ENCODE measurements around the gene KRTAP12-1.
"Not testable (repeated sequence)": the region's sequence is repeated elsewhere in the genome, so short reads cannot be mapped to it uniquely, and the experiment has no call there.

KRTAP12-1 gene

DNA sequence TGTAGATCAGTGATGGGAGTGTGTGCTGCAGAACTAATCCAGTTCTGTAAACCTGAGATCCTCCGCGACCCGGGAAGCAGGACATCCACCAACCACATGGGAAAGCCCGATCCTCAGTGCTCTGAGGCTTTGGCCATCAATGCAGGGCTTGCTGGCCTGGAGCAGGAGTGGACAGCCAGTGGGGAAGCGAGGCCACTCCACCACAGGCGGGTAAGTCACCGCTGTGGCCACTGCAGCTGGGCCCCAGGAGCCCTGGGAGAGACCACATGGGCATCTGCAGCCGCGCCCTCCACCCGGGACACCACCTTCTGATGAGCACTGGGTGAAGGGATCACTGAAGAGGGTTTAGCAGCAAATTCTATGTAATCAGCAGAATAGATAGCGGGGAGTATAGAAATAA is 811 bp downstream of the KRTAP12-1 start:
- Histone ChIP-seq H3K36me3 (ENCODE audit: control insufficient read depth, insufficient read depth, low read length) (no peaks in the 10 kb centered on the region), H3K4me3 (ENCODE audit: low read depth, low read length) (no peak overlapping the region), H3K9me3 (ENCODE audit: control insufficient read depth, insufficient read depth, low read length) (no peaks in the 10 kb centered on the region), H3K27me3 (ENCODE audit: control insufficient read depth, insufficient read depth, low read length) (no peaks in the 10 kb centered on the region), H3K9ac (ENCODE audit: low read depth, low read length) (no peak overlapping the region), H3K4me1 (ENCODE audit: control insufficient read depth, insufficient read depth, low read length) (no peaks in the 10 kb centered on the region)

DNA sequence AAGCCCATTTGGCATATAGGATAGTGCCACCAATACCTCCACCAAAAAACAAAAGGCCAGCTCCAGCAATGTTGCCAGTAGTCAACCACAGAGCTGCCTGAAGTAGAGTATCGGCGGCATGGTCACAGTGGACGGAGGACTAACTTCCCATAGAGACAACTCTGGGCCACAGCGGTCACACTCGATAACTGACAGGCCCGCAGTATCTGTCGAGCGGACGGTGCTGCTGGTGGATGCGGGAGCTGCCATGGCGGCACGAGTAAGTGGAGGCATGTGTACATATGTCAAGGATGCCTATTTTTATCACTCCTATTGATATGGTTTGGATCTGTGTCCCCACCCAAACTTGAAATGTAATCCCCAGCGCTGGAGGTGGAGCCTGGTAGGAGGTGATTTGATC is 4.1 kb downstream of the KRTAP12-1 start:
- no peaks in the 10 kb centered on the region for H3K4me1 ChIP-seq (ENCODE audit: control insufficient read depth, insufficient read depth, low read length)
- H3K4me3 ChIP-seq (ENCODE audit: low read depth, low read length), result no peak overlapping the region
- no peaks in the 10 kb centered on the region for H3K36me3 ChIP-seq (ENCODE audit: control insufficient read depth, insufficient read depth, low read length)
- no peaks in the 10 kb centered on the region for H3K27me3 ChIP-seq (ENCODE audit: control insufficient read depth, insufficient read depth, low read length)
- H3K9ac ChIP-seq (ENCODE audit: low read depth, low read length), result no peak overlapping the region
- no peaks in the 10 kb centered on the region for H3K9me3 ChIP-seq (ENCODE audit: control insufficient read depth, insufficient read depth, low read length)

DNA sequence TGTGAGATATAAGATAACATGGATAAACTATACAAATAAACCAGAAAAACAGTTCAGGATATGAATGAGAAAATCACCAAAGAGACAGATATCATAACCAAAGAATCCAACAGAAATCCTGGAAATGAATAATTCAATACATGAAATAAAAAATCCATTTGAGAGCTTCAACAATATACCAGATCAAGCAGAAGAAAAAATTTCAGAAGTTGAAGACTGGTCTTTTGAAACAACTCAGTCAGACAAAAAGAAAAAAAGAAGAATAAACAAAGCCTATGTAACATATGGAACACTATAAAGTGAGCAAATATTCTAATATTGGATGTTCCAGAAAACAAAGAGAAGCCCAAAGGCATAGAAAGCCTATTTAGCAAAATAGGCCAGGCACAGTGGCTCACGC is 10.1 kb downstream of the KRTAP12-1 start:
- H3K4me1 ChIP-seq (ENCODE audit: control insufficient read depth, insufficient read depth, low read length), result no peaks in the 10 kb centered on the region
- H3K4me3 ChIP-seq (ENCODE audit: low read depth, low read length), result no peak overlapping the region
- H3K9ac ChIP-seq (ENCODE audit: low read depth, low read length), result no peak overlapping the region
- H3K27me3 ChIP-seq (ENCODE audit: control insufficient read depth, insufficient read depth, low read length), result no peaks in the 10 kb centered on the region
- H3K36me3 ChIP-seq (ENCODE audit: control insufficient read depth, insufficient read depth, low read length), result peaks cover 6% of the 10 kb centered on the region
- H3K9me3 ChIP-seq (ENCODE audit: control insufficient read depth, insufficient read depth, low read length), result peaks cover 9% of the 10 kb centered on the region

DNA sequence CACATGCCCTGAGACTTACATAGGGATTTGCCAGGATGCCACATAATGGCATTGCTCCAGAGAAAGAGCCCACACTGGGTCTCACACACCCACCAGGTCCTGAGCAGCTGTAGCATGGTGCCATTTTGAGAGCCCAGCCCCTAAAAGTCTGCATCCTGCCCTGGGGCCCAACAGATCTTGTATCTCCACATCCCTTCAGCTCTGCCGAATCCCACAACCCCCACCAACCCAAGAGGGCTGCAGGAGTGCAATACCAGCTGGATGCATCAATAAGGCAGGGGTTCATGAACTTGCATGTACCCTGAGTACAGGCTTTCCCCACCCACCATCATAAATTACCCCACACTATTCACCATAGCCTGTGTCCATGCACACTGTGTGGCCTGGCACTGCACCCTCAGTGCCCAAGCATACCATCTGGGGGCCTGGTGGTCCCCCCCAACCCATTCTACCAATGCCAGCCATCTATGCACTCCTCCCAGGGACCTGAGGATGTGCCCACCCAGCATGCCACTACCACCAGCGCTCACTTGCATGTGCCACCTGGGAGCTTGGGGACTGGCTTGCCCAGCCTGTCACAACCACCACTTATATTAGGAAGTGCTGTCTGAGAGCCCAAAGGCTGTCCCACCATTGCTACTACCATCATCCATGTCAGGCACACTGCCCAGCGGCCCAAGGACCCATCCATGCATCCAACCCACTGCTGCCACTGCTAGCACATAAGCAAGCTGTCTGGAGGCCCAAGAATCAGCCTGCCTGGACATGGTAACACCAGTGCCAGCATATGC is 11.1 kb downstream of the KRTAP12-1 start:
- no peak overlapping the region for H3K4me3 ChIP-seq (ENCODE audit: low read depth, low read length)
- H3K9ac ChIP-seq (ENCODE audit: low read depth, low read length), result no peak overlapping the region
- H3K36me3 ChIP-seq (ENCODE audit: control insufficient read depth, insufficient read depth, low read length), result peaks cover 6% of the 10 kb centered on the region
- H3K27me3 ChIP-seq (ENCODE audit: control insufficient read depth, insufficient read depth, low read length), result no peaks in the 10 kb centered on the region
- no peaks in the 10 kb centered on the region for H3K4me1 ChIP-seq (ENCODE audit: control insufficient read depth, insufficient read depth, low read length)
- peaks cover 9% of the 10 kb centered on the region for H3K9me3 ChIP-seq (ENCODE audit: control insufficient read depth, insufficient read depth, low read length)

DNA sequence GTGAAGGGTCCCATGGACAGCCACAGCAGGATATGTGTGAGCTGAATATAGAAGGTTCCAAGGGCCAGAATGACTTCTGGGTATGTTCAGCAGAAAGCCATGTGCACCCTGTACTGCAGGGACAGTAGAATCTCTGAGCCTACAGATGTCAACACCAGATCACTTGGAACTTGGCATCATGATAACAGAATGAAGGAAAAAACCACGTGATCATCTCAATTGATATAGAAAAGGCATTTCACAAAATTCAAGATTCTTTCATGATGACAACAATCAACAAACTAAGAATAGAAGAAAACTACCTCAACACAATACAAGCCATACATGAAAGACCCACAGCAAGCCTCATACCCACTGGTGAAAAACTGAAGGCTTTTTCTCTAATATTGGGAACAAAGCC is 14.4 kb downstream of the KRTAP12-1 start:
- Histone ChIP-seq H3K36me3 (ENCODE audit: control insufficient read depth, insufficient read depth, low read length) (peaks cover 6% of the 10 kb centered on the region), H3K4me3 (ENCODE audit: low read depth, low read length) (no peak overlapping the region), H3K9me3 (ENCODE audit: control insufficient read depth, insufficient read depth, low read length) (peaks cover 9% of the 10 kb centered on the region), H3K9ac (ENCODE audit: low read depth, low read length) (no peak overlapping the region), H3K4me1 (ENCODE audit: control insufficient read depth, insufficient read depth, low read length) (no peaks in the 10 kb centered on the region), H3K27me3 (ENCODE audit: control insufficient read depth, insufficient read depth, low read length) (no peaks in the 10 kb centered on the region)

DNA sequence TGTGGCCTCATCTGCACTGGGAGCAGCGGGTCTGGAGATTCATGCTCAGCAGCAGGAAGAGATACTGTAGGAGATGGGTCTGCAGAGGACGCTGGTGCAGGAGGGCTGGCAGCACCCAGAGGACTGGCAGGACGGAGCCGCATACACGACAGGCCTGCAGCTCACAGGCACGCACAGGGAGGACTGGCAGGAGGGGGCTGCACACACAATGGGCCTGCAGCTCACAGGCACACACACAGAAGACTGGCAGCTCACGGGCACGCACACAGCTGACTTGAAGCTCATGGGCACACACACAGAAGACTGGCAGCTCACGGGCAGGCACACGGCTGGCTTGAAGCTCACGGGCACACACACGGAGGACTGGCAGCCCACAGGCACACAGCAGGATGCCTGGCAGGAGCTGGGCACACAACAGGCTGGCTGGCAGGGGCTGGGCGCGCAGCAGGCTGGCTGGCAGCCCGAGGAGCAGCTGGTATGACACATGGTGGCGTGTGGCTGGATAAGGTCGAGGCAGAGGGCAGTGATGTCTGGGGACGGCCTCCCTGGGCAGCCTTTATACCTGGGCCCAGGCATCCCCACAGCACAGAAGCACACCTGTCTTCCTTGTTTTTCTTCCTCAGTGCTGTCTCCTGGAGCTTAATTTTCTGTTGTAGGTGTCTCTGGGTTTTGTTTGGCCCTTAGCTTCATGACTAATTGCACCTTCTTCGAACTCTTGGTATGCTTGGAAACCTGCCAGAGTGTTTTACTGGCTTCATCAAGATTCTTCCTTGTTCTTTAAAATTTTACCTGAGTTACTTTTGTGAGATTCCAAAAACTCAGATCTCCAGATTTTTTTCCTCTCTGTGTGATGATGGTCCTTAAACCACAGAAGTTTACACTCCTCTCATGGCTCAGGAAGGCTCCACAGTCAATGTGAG is 15.3 kb downstream of the KRTAP12-1 start, which contains the start of gene KRTAP12-2:
Gene KRTAP12-2 (minus strand): TSS at position 527 of the 920 bp plus-strand sequence. CDS start 41 bp downstream, at position 486.
- H3K4me1 ChIP-seq (ENCODE audit: control insufficient read depth, insufficient read depth, low read length), result no peaks in the 10 kb centered on the region
- H3K27me3 ChIP-seq (ENCODE audit: control insufficient read depth, insufficient read depth, low read length), result no peaks in the 10 kb centered on the region
- no peak within 1 kb of the TSS for H3K4me3 ChIP-seq (ENCODE audit: low read depth, low read length)
- H3K9me3 ChIP-seq (ENCODE audit: control insufficient read depth, insufficient read depth, low read length), result peaks cover 9% of the 10 kb centered on the region
- peaks cover 6% of the 10 kb centered on the region for H3K36me3 ChIP-seq (ENCODE audit: control insufficient read depth, insufficient read depth, low read length)
- H3K9ac ChIP-seq (ENCODE audit: low read depth, low read length), result no peak within 1 kb of the TSS

DNA sequence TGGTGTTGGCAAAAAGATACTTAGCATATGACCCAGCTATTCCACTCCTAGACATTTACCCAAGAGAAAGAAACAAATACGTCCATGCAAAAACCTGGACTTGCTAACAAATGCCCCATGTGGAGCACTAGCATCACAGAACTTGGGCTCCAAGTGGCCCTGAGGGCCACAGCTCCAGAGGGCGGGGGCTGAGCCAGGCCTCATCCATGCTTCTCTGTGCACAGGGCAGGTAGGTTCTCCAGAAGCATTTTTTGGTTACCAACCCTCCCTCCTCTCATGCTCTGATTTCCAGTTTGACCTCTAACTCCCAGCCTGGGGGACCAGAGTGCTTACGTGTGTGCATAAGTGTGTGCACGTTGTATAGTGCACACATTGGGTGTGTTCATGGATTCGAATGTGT is 17.3 kb downstream of the KRTAP12-1 start:
- H3K36me3 ChIP-seq (ENCODE audit: control insufficient read depth, insufficient read depth, low read length), result no peaks in the 10 kb centered on the region
- no peak overlapping the region for H3K4me3 ChIP-seq (ENCODE audit: low read depth, low read length)
- H3K4me1 ChIP-seq (ENCODE audit: control insufficient read depth, insufficient read depth, low read length), result peaks cover 9% of the 10 kb centered on the region
- H3K9ac ChIP-seq (ENCODE audit: low read depth, low read length), result no peak overlapping the region
- no peaks in the 10 kb centered on the region for H3K27me3 ChIP-seq (ENCODE audit: control insufficient read depth, insufficient read depth, low read length)
- no peaks in the 10 kb centered on the region for H3K9me3 ChIP-seq (ENCODE audit: control insufficient read depth, insufficient read depth, low read length)

DNA sequence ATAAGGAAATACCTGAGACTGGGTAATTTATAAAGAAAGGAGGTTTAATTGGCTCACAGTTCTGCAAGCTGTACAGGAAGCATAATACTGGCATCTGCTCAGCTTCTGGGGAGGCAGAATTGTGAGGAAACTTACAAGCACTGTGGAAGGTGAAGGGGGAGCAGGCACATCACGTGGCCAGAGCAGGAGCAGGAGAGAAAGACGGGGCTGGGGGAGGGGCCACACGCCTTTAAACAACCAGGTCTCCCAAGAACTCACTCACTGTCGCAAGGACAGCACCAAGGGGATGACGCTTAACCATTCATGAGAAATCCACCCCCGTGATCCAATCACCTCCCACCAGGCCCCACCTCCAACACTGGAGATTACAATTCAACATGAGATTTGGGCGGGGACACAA is 20.4 kb downstream of the KRTAP12-1 start:
- H3K27me3 ChIP-seq (ENCODE audit: control insufficient read depth, insufficient read depth, low read length); H3K9me3 ChIP-seq (ENCODE audit: control insufficient read depth, insufficient read depth, low read length); H3K9ac ChIP-seq (ENCODE audit: low read depth, low read length); H3K36me3 ChIP-seq (ENCODE audit: control insufficient read depth, insufficient read depth, low read length); H3K4me3 ChIP-seq (ENCODE audit: low read depth, low read length): not testable (repeated sequence)
- H3K4me1 ChIP-seq (ENCODE audit: control insufficient read depth, insufficient read depth, low read length), result peaks cover 16% of the 10 kb centered on the region

DNA sequence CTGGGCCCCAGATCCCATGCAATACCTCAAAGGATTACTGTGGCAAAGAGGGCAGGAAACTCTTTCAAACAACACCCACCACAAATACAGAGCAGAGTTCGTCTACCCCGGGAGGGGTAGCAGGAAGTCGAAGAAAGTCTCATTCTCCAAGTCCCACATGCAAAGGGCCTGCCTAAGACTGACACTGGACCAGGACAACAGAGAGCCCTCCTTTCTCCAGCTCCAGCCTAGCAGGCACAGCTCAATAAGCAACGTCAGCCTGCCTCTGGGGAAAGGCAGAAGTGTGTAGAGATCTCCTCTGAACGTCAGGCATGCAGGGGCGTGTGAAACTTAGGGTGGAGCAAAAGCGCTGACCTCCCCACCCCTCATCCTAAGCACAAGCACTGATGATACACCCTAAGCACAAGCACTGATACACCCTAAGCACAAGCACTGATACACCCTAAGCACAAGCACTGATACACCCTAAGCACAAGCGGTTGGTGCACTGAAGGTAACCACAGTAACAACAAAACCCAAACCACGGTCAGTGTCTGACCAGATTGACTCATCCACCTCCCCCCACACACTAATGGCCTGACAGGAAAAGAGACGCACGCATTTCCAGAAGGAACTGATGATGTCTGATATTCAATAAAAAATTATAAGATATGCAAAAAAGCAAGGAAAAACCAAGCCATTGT is 22.9 kb downstream of the KRTAP12-1 start:
- H3K9me3 ChIP-seq (ENCODE audit: control insufficient read depth, insufficient read depth, low read length), result no peaks in the 10 kb centered on the region
- H3K9ac ChIP-seq (ENCODE audit: low read depth, low read length), result no peak overlapping the region
- H3K4me1 ChIP-seq (ENCODE audit: control insufficient read depth, insufficient read depth, low read length), result peaks cover 16% of the 10 kb centered on the region
- H3K36me3 ChIP-seq (ENCODE audit: control insufficient read depth, insufficient read depth, low read length), result no peaks in the 10 kb centered on the region
- no peaks in the 10 kb centered on the region for H3K27me3 ChIP-seq (ENCODE audit: control insufficient read depth, insufficient read depth, low read length)
- no peak overlapping the region for H3K4me3 ChIP-seq (ENCODE audit: low read depth, low read length)

DNA sequence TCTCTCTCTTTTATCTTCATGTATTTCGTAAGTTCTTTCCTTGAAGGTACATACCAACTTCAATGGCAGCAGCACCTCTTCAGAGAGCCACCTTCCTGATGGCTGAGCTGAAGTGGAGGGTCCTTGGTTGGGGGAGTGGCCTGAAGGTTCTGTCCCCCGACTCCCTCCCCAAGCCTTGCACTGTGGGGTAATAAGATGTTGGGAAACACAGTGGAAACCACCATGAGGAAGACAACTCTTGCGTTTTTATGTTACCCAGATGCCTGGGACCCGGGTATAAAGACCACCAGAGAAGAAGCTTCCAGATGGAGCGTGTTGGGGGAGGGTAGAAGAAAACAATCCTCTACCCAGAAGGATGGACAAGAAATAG is 23.4 kb downstream of the KRTAP12-1 start:
- no peaks in the 10 kb centered on the region for H3K36me3 ChIP-seq (ENCODE audit: control insufficient read depth, insufficient read depth, low read length)
- H3K4me1 ChIP-seq (ENCODE audit: control insufficient read depth, insufficient read depth, low read length), result peaks cover 16% of the 10 kb centered on the region
- H3K9ac ChIP-seq (ENCODE audit: low read depth, low read length), result no peak overlapping the region
- no peak overlapping the region for H3K4me3 ChIP-seq (ENCODE audit: low read depth, low read length)
- no peaks in the 10 kb centered on the region for H3K9me3 ChIP-seq (ENCODE audit: control insufficient read depth, insufficient read depth, low read length)
- H3K27me3 ChIP-seq (ENCODE audit: control insufficient read depth, insufficient read depth, low read length), result no peaks in the 10 kb centered on the region

DNA sequence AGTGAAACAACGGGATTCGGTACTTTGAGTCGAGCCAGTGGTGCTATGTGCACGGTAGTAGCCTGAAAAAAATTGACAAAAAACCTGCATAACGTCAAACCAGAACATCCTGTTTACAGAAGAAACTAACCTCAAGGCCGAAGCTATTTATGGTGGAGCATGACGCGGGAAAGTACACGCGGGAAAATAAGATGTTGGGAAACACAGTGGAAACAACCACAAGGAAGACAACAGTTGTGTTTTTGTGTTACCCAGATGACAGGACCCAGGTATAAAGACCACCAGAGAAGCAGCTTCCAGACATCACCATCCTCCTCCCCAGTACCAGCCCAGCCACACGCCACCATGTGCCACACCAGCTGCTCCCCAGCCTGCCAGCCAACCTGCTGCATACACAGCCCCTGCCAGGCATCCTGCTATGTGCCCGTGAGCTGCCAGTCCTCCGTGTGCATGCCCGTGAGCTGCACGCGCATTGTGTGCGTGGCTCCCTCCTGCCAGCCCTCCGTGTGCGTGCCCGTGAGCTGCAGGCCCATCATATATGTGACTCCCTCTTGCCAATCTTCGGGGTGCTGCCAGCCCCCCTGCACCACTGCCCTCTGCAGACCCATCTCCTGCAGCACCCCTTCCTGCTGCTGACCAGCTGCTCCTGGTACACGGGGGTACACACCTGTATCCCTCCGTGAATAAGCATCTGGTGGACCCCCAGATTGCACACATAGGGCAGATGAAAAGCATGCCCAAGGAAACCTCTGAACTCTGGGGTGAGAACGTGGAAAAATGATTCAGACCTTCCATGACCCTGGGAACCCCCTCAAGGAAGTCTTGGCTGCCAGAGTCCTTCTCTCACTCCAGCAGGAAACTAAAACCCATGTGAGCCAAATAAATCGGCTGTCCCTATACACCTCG is 24.1 kb downstream of the KRTAP12-1 start, which contains the start of gene KRTAP12-3:
Gene KRTAP12-3 (plus strand): TSS at position 298 of the 906 bp plus-strand sequence. CDS start 48 bp downstream, at position 346.
- Histone ChIP-seq H3K4me3 (ENCODE audit: low read depth, low read length) (no peak within 1 kb of the TSS), H3K27me3 (ENCODE audit: control insufficient read depth, insufficient read depth, low read length) (no peaks in the 10 kb centered on the region), H3K9ac (ENCODE audit: low read depth, low read length) (no peak within 1 kb of the TSS), H3K9me3 (ENCODE audit: control insufficient read depth, insufficient read depth, low read length) (no peaks in the 10 kb centered on the region), H3K36me3 (ENCODE audit: control insufficient read depth, insufficient read depth, low read length) (no peaks in the 10 kb centered on the region), H3K4me1 (ENCODE audit: control insufficient read depth, insufficient read depth, low read length) (peaks cover 16% of the 10 kb centered on the region)
